Measurements from ENCODE around the gene AQP10. TPM values are rescaled to one million over a fixed set of nuclear protein-coding genes. Genes with fewer than 3 reads are reported as not detected.

The AQP10 gene
- total and polyA plus RNA-seq, 9 of the 15 experiments (the other 6 are each of a cell fraction or from before 2014, with no cell fraction given) = 0.37 to 9.7 (median 1.9) TPM

GRCh38 chr1:154276797-154277196 is 44.1 kb upstream of the AQP10 start:
- DNase-seq (ENCODE audit: extremely low read depth in 1 of 4, low spot score in 3 of 4) = peak in 1 of 4 experiments; percentile 65
- TF ChIP-seq RHOXF2B (CRISPR knock-in tag; conservative IDR thresholded peaks at IDR 0.05) (no peak), ZKSCAN8 (CRISPR knock-in tag; IDR thresholded peaks at IDR 0.05) (no peak), FOXK1 (CRISPR knock-in tag; IDR thresholded peaks at IDR 0.05; ENCODE audit: borderline replicate concordance) (no peak), ZNF830 (CRISPR knock-in tag; IDR thresholded peaks at IDR 0.05) (no peak), CREB3L1 (IDR thresholded peaks at IDR 0.05; ENCODE audit: borderline replicate concordance, low read depth) (no peak), STAG1 (CRISPR knock-in tag; IDR thresholded peaks at IDR 0.05; ENCODE audit: borderline replicate concordance) (peak; percentile 58; the same call in 1 of the 2 replicates), ZBTB26 (CRISPR knock-in tag; IDR thresholded peaks at IDR 0.05) (no peak), RERE (CRISPR knock-in tag; IDR thresholded peaks at IDR 0.05; ENCODE audit: borderline replicate concordance) (no peak), RFX5 (IDR thresholded peaks at IDR 0.05; ENCODE audit: low read depth, low read length) (no peak), ZNF23 (CRISPR knock-in tag; IDR thresholded peaks at IDR 0.05) (no peak), MYBL2 (IDR thresholded peaks at IDR 0.05; ENCODE audit: low read depth) (no peak), MYBL2 (CRISPR knock-in tag; IDR thresholded peaks at IDR 0.05; ENCODE audit: borderline replicate concordance) (no peak), SMC3 (conservative IDR thresholded peaks at IDR 0.05; ENCODE audit: insufficient read depth, low read depth, low read length) (peak; percentile 45; the same call in 1 of the 2 replicates), ZNF778 (CRISPR knock-in tag; IDR thresholded peaks at IDR 0.05) (no peak)

More at GRCh38 chr1:154276797-154277196, 44.1 kb upstream of the AQP10 start:
- peak; percentile 35 for ATAC-seq
- peaks cover 17% of the 10 kb centered on the region for H3K79me2 ChIP-seq (ENCODE audit: control insufficient read depth, insufficient read depth, low read length)
- H2AFZ ChIP-seq (ENCODE audit: low read depth, low read length) = no peak overlapping the region
- no peak overlapping the region for H3K27ac ChIP-seq (ENCODE audit: extremely low read depth, low read depth, low read length)
- FAIRE-seq = peak; percentile 19
- WGBS (ENCODE audit: insufficient coverage, low coverage, missing lambda C conversion rate) = 73% methylated on average over 6 of the region's 7 CpGs
- H4K20me1 ChIP-seq (replicated peaks; ENCODE audit: control insufficient read depth, insufficient read depth, low read length) = no peaks in the 10 kb centered on the region
- no TSS peak for BruUV-seq (replicated peaks)
- H3K4me2 ChIP-seq (ENCODE audit: insufficient read depth, low read length) = no peak overlapping the region
- H3K27me3 ChIP-seq (ENCODE audit: control insufficient read depth in 2 of 2, insufficient read depth in 2 of 2, low read length in 2 of 2) = no peaks in the 10 kb centered on the region; a peak in 1 of 5 replicates
- ChIA-PET CTCF (ENCODE audit: low intra/inter-chr PET ratio) (interaction anchor here (0.5 to 1.4 kb wide), 5 partner anchors 58 to 203 kb away, joined by 3 to 5 read pairs (median 3); no protein-coding TSS in a partner anchor), POLR2A (interaction anchor here (1.1 kb wide), 1 partner anchor 58 kb away, joined by 4 read pairs; no protein-coding TSS in a partner anchor)
- no peak overlapping the region for H3K4me3 ChIP-seq
- H3K9me1 ChIP-seq (ENCODE audit: control insufficient read depth, insufficient read depth, low read length) = peaks cover 5% of the 10 kb centered on the region
- H3K9me3 ChIP-seq (replicated peaks; ENCODE audit: control insufficient read depth, insufficient read depth, low read depth, low read length) = no peaks in the 10 kb centered on the region
- in situ Hi-C loops (cut with MboI) = loop anchor here (5.0 kb wide), 1 partner anchor 61 kb away; no protein-coding TSS in a partner anchor
- H3K9ac ChIP-seq (ENCODE audit: insufficient read depth in 1 of 2, low read depth in 2 of 2, low read length in 2 of 2) = no peak overlapping the region
- intact Hi-C loops (cut with micrococcal nuclease) = loop anchor here (1.0 to 10.0 kb wide), 2 partner anchors 59 to 188 kb away; no protein-coding TSS in a partner anchor
- H3K36me3 ChIP-seq (ENCODE audit: control insufficient read depth, insufficient read depth, low read length) = peaks cover 24% of the 10 kb centered on the region; the same call in 2 of the 3 replicates
- H3K4me1 ChIP-seq (replicated peaks in 1 of 2; ENCODE audit: control insufficient read depth in 2 of 2, insufficient read depth in 2 of 2, low read length in 2 of 2) = peaks cover 3 to 5% of the 10 kb centered on the region in 2 experiments; a peak in 4 of 5 replicates
